ENCODE data around the gene EIF3B. TPM values are rescaled to one million over a fixed set of nuclear protein-coding genes. Genes with fewer than 3 reads are reported as not detected.
"Not testable (repeated sequence)": the region's sequence is repeated elsewhere in the genome, so short reads cannot be mapped to it uniquely, and the experiment has no call there.

Gene EIF3B
- 120 TPM for total RNA-seq

DNA sequence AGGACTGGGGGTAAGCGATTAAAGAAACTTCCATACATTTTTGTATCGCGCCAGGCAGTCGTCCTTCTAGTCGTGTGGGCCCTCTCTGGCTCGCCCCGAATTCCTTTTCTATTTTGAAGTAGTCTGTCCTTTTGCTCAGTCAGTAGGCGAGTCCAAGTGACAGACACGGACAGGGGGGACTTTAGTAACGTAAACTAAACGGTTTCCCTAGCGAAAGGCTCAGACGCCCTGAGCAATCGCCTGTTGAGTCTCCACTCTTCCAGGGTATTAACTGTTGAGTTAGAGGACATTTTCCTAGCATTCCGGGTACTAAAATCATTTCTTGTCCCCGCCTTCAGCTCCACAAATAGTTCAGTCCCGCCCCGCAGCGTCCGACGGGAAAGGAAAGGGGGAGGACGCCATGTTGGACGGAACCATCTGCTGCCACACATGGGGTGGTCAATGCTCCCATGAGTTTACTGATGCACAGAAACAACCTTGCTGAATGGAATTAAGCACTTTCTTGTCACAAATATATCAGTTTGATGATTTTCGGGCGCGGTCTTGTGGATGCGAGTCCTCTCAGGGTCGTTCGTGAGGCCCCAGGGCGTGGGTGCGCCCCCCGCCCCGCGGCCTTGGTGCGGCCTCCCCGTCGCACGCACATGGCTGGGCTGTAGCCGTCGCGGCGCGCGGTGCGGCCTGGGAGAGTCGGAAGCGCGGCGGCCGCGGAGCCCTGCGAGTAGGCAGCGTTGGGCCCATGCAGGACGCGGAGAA lies at the start of gene EIF3B:
TSS of gene EIF3B (plus strand) at position 642 of the 753 bp plus-strand sequence. CDS start at position 737, 95 bp downstream.
- Histone ChIP-seq H3K27me3 (ENCODE audit: control insufficient read depth in 3 of 3, insufficient read depth in 3 of 3, low read length in 3 of 3) (no peaks in the 10 kb centered on the region), H3K27ac (ENCODE audit: low read depth, low read length) (peak within 1 kb of the TSS; percentile 100), H3K9me3 (ENCODE audit: control insufficient read depth in 3 of 3, low read length in 3 of 3) (no peaks in the 10 kb centered on the region), H3K4me1 (ENCODE audit: control insufficient read depth in 3 of 3, insufficient read depth in 3 of 3, low read length in 3 of 3) (peaks cover 26 to 39% (median 30%) of the 10 kb centered on the region in 3 donors), H3K36me3 (ENCODE audit: control insufficient read depth in 3 of 3, insufficient read depth in 3 of 3, low read length in 3 of 3) (peaks cover 3 to 4% (median 3%) of the 10 kb centered on the region in 3 donors), H3K4me3 (ENCODE audit: low read length in 3 of 3) (peak within 1 kb of the TSS; percentile 89 to 93 (median 91)), H3K9ac (ENCODE audit: low read depth in 1 of 3, low read length in 3 of 3) (peak within 1 kb of the TSS; percentile 99 to 100 (median 100))

DNA sequence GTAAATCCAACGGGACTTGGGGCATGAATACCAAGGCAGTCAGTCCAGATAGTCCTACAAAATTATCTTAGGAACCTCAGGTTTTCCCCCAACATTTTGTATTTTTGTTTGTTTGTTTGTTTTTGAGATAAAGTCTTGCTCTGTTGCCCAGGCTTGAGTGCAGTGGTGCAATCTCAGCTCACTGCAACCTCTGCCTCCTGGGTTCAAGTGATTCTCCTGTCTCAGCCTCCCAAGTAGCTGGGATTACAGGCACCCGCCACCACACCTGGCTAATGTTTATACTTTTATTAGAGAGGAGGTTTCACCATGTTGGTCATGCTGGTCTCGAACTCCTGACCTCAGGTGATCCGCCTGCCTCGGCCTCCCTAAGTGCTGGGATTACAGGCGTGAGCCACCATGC lies 49.4 kb upstream of the EIF3B start:
- H3K36me3 ChIP-seq (ENCODE audit: control insufficient read depth in 3 of 3, insufficient read depth in 3 of 3, low read length in 3 of 3); H3K9ac ChIP-seq (ENCODE audit: low read depth in 1 of 3, low read length in 3 of 3); H3K4me3 ChIP-seq (ENCODE audit: low read length in 3 of 3); H3K27ac ChIP-seq (ENCODE audit: low read depth, low read length); H3K4me1 ChIP-seq (ENCODE audit: control insufficient read depth in 3 of 3, insufficient read depth in 3 of 3, low read length in 3 of 3); H3K9me3 ChIP-seq (ENCODE audit: control insufficient read depth in 3 of 3, low read length in 3 of 3); H3K27me3 ChIP-seq (ENCODE audit: control insufficient read depth in 3 of 3, insufficient read depth in 3 of 3, low read length in 3 of 3): not testable (repeated sequence)

DNA sequence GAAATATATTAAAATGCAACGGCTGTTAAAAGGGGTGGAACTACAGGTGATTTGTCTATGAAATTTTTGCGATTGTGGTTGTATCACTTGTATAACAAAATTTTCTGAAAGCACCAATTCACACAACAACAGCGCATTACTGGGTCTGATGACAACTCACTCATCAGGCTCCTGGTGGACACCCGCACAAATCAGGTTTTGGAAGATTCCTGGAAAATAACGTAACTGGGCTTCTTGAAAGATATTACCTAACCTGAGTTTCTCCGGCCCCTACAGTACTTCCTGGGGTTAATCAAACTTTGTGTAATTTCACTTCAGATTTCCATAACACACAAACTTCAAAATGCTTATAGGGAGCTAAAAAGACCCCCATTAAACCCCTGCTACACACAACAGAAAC lies 47.9 kb upstream of the EIF3B start:
- H3K4me3 ChIP-seq (ENCODE audit: low read length in 3 of 3) = no peak overlapping the region
- H3K36me3 ChIP-seq (ENCODE audit: control insufficient read depth in 3 of 3, insufficient read depth in 3 of 3, low read length in 3 of 3) = peaks cover 0 to 2% (median 2%) of the 10 kb centered on the region in 3 donors
- no peak overlapping the region for H3K9ac ChIP-seq (ENCODE audit: low read depth in 1 of 3, low read length in 3 of 3)
- H3K4me1 ChIP-seq (ENCODE audit: control insufficient read depth in 3 of 3, insufficient read depth in 3 of 3, low read length in 3 of 3) = peaks cover 0 to 4% (median 3%) of the 10 kb centered on the region in 3 donors
- H3K27me3 ChIP-seq (ENCODE audit: control insufficient read depth in 3 of 3, insufficient read depth in 3 of 3, low read length in 3 of 3) = no peaks in the 10 kb centered on the region
- no peaks in the 10 kb centered on the region for H3K9me3 ChIP-seq (ENCODE audit: control insufficient read depth in 3 of 3, low read length in 3 of 3)
- no peak overlapping the region for H3K27ac ChIP-seq (ENCODE audit: low read depth, low read length)

GRCh38 chr7:2307690-2308107 lies 46.9 kb upstream of the EIF3B start:
- Histone ChIP-seq H3K9me3 (ENCODE audit: control insufficient read depth in 3 of 3, low read length in 3 of 3) (no peaks in the 10 kb centered on the region), H3K36me3 (ENCODE audit: control insufficient read depth in 3 of 3, insufficient read depth in 3 of 3, low read length in 3 of 3) (peaks cover 0 to 2% (median 2%) of the 10 kb centered on the region in 3 donors), H3K27me3 (ENCODE audit: control insufficient read depth in 3 of 3, insufficient read depth in 3 of 3, low read length in 3 of 3) (no peaks in the 10 kb centered on the region)

DNA sequence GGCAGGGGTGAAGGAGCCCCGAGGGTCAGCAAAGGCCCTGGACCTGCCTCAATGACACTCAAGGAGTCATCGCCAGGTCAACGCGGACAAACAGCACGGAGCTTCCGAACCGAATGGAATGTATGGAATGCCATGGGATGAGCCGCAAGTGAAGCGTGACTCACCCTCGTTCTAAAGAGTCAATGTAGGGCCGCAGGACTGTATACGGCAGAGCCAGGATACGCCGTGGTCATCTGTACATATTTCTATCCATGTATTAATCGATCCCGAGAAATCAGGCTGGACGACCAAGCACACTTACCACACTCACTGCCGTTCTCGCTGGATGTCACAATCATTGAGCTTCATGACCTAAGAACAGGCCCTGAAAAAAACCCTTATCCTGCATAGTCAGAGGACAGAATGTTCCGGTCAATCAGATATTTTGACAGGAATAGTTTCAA lies 44.7 kb upstream of the EIF3B start:
- Histone ChIP-seq H3K9me3 (ENCODE audit: control insufficient read depth in 3 of 3, low read length in 3 of 3) (no peaks in the 10 kb centered on the region), H3K9ac (ENCODE audit: low read depth in 1 of 3, low read length in 3 of 3) (no peak overlapping the region), H3K27ac (ENCODE audit: low read depth, low read length) (no peak overlapping the region), H3K36me3 (ENCODE audit: control insufficient read depth in 3 of 3, insufficient read depth in 3 of 3, low read length in 3 of 3) (peaks cover 0 to 2% (median 2%) of the 10 kb centered on the region in 3 donors), H3K27me3 (ENCODE audit: control insufficient read depth in 3 of 3, insufficient read depth in 3 of 3, low read length in 3 of 3) (no peaks in the 10 kb centered on the region), H3K4me1 (ENCODE audit: control insufficient read depth in 3 of 3, insufficient read depth in 3 of 3, low read length in 3 of 3) (peaks cover 5 to 15% (median 8%) of the 10 kb centered on the region in 3 donors), H3K4me3 (ENCODE audit: low read length in 3 of 3) (no peak overlapping the region)

More at GRCh38 chr7:2307690-2308107, 46.9 kb upstream of the EIF3B start:
- H3K27ac ChIP-seq (ENCODE audit: low read depth, low read length) = no peak overlapping the region
- H3K4me3 ChIP-seq (ENCODE audit: low read length in 3 of 3) = no peak overlapping the region
- peak overlapping the region in 1 of 3 donors; percentile 33 for H3K9ac ChIP-seq (ENCODE audit: low read depth in 1 of 3, low read length in 3 of 3)
- peaks cover 3 to 5% (median 4%) of the 10 kb centered on the region in 3 donors for H3K4me1 ChIP-seq (ENCODE audit: control insufficient read depth in 3 of 3, insufficient read depth in 3 of 3, low read length in 3 of 3)

DNA sequence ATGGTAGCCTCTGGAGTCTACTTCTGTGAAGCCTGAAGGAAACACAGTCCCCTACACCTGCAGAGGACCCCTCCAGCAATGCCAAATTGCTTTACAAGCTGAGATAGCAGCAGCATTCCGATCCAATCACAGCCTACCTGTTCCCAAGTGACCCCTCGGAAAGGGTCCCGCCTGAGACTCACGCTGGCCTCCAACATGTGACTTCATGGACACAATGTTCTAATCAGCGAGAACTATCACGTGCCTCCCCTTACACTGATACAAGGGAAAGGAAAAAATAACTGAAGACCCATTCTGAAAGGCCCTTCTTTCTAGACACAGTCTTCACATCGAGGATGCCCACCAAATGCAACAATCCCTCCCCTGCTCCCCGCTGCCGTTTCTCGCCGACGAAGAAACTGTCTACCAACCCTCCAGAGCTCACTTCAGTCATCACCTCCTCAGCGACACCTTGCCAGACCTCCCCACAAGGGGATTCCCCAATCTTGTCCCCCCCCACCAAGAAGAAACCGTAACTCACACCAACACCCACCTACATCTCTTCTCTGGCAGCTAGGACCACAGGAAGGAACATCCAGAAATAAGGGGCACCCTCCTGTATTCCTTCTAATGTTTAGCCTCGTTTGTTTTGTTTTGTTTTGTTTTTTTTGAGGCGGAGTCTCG lies 42.2 kb upstream of the EIF3B start:
- Histone ChIP-seq H3K4me3 (ENCODE audit: low read length in 3 of 3) (no peak overlapping the region), H3K9me3 (ENCODE audit: control insufficient read depth in 3 of 3, low read length in 3 of 3) (no peaks in the 10 kb centered on the region)

DNA sequence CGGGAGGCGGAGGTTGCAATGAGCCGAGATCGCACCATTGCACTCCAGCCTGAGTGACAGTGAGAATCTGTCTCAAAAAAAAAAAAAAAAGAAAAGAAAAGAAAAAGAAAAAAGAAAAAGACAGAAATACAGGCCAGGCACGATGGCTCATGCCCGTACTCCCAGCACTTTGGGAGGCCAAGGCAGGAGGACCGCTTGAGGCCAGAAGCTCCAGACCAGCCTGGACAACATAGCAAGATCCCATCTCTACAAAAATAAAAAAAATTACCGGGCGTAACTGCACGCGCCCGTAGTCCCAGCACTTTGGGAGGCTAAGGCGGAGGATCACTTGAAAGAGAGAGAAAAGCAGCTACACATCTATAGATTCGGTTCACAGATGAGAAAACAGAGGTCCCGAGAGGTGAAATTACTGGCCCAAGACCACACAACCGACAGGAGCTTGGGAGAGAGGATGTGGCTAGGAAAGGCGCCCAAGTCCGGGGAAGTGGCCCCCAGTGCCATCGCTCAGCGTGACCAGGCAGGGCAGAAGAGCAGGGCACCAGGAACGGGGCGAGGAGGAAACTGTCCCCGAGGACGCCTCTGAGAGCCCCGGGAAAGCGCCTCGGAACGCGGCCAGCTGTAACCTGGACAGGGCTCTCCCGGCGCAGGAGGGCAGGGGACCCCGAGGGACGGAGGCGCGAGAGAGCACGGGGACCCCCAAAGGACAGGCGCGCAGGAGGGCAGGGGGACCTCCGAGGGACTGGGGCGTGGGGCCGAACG lies 41.0 kb upstream of the EIF3B start:
- no peaks in the 10 kb centered on the region for H3K9me3 ChIP-seq (ENCODE audit: control insufficient read depth in 3 of 3, low read length in 3 of 3)
- peaks cover 0 to 2% (median 2%) of the 10 kb centered on the region in 3 donors for H3K36me3 ChIP-seq (ENCODE audit: control insufficient read depth in 3 of 3, insufficient read depth in 3 of 3, low read length in 3 of 3)
- peaks cover 5 to 17% (median 8%) of the 10 kb centered on the region in 3 donors for H3K4me1 ChIP-seq (ENCODE audit: control insufficient read depth in 3 of 3, insufficient read depth in 3 of 3, low read length in 3 of 3)
- peak overlapping the region; percentile 81 to 92 (median 84) for H3K4me3 ChIP-seq (ENCODE audit: low read length in 3 of 3)
- peaks cover 0 to 5% (median 3%) of the 10 kb centered on the region in 3 donors for H3K27me3 ChIP-seq (ENCODE audit: control insufficient read depth in 3 of 3, insufficient read depth in 3 of 3, low read length in 3 of 3)
- peak overlapping the region; percentile 58 for H3K27ac ChIP-seq (ENCODE audit: low read depth, low read length)
- H3K9ac ChIP-seq (ENCODE audit: low read depth in 1 of 3, low read length in 3 of 3) = peak overlapping the region; percentile 83 to 85 (median 85)

More for the DNA sequence above, 42.2 kb upstream of the EIF3B start:
- H3K9ac ChIP-seq (ENCODE audit: low read depth in 1 of 3, low read length in 3 of 3) = no peak overlapping the region
- peaks cover 0 to 2% (median 2%) of the 10 kb centered on the region in 3 donors for H3K36me3 ChIP-seq (ENCODE audit: control insufficient read depth in 3 of 3, insufficient read depth in 3 of 3, low read length in 3 of 3)
- H3K4me1 ChIP-seq (ENCODE audit: control insufficient read depth in 3 of 3, insufficient read depth in 3 of 3, low read length in 3 of 3) = peaks cover 5 to 17% (median 8%) of the 10 kb centered on the region in 3 donors
- no peaks in the 10 kb centered on the region for H3K27me3 ChIP-seq (ENCODE audit: control insufficient read depth in 3 of 3, insufficient read depth in 3 of 3, low read length in 3 of 3)
- no peak overlapping the region for H3K27ac ChIP-seq (ENCODE audit: low read depth, low read length)

GRCh38 chr7:2314209-2314955 lies 40.2 kb upstream of the EIF3B start, which contains the start of gene SNX8:
Gene SNX8 (minus strand): TSS chr7:2314441. CDS start chr7:2314421, 20 bp downstream.
- Histone ChIP-seq H3K4me3 (ENCODE audit: low read length in 3 of 3) (peak within 1 kb of the TSS; percentile 81 to 92 (median 85)), H3K9me3 (ENCODE audit: control insufficient read depth in 3 of 3, low read length in 3 of 3) (no peaks in the 10 kb centered on the region), H3K9ac (ENCODE audit: low read depth in 1 of 3, low read length in 3 of 3) (peak within 1 kb of the TSS; percentile 83 to 85 (median 85)), H3K36me3 (ENCODE audit: control insufficient read depth in 3 of 3, insufficient read depth in 3 of 3, low read length in 3 of 3) (peaks cover 0 to 2% (median 2%) of the 10 kb centered on the region in 3 donors), H3K27ac (ENCODE audit: low read depth, low read length) (peak within 1 kb of the TSS; percentile 58), H3K27me3 (ENCODE audit: control insufficient read depth in 3 of 3, insufficient read depth in 3 of 3, low read length in 3 of 3) (peaks cover 0 to 5% (median 3%) of the 10 kb centered on the region in 3 donors), H3K4me1 (ENCODE audit: control insufficient read depth in 3 of 3, insufficient read depth in 3 of 3, low read length in 3 of 3) (peaks cover 5 to 17% (median 8%) of the 10 kb centered on the region in 3 donors)

GRCh38 chr7:2314956-2315530 lies 39.6 kb upstream of the EIF3B start:
- not testable (repeated sequence) for H3K9ac ChIP-seq (ENCODE audit: low read depth in 1 of 3, low read length in 3 of 3); H3K27ac ChIP-seq (ENCODE audit: low read depth, low read length); H3K9me3 ChIP-seq (ENCODE audit: control insufficient read depth in 3 of 3, low read length in 3 of 3); H3K27me3 ChIP-seq (ENCODE audit: control insufficient read depth in 3 of 3, insufficient read depth in 3 of 3, low read length in 3 of 3); H3K36me3 ChIP-seq (ENCODE audit: control insufficient read depth in 3 of 3, insufficient read depth in 3 of 3, low read length in 3 of 3)
- Histone ChIP-seq H3K4me1 (ENCODE audit: control insufficient read depth in 3 of 3, insufficient read depth in 3 of 3, low read length in 3 of 3) (peaks cover 5 to 17% (median 8%) of the 10 kb centered on the region in 3 donors), H3K4me3 (ENCODE audit: low read length in 3 of 3) (peak overlapping the region; percentile 68 to 92 (median 85))
